Esophagus muscularis mucosa (tissue), 4 donors: ENCODE measurements around the gene CAMKK2. TPM values are rescaled to one million over a fixed set of nuclear protein-coding genes. Genes with fewer than 3 reads are reported as not detected.

ENCODE experiments used
- DNase-seq: peaks from one replicate; pipeline ENCODE4 v3.0.0-alpha.2; 2017; ENCODE audit errors: extremely low spot score
- H3K27ac ChIP-seq, 4 donors: fragments of 200-600 bp; sonication (generic); replicated peaks in 1 of 4; 1 replicate in 3 of 4; 2 replicates in 1 of 4; pipeline ENCODE4 v1.5.1; 2016 to 2019; ENCODE audit warnings: mild to moderate bottlenecking in 1 of 4
- H3K27me3 ChIP-seq, 4 donors: fragments of 200-600 bp; sonication (generic); one replicate each; pipeline versions ENCODE4 v1.5.1 to v1.6.0; 2016 to 2019
- H3K36me3 ChIP-seq, 4 donors: fragments of 200-600 bp; sonication (generic); one replicate each; pipeline ENCODE4 v1.5.1; 2016 to 2019
- H3K4me1 ChIP-seq, 4 donors: fragments of 200-600 bp; sonication (generic); one replicate each; pipeline ENCODE4 v1.5.1; 2016 to 2019
- H3K4me3 ChIP-seq, 4 donors: fragments of 200-600 bp; sonication (generic); 1 replicate in 2 of 4; 2 replicates in 2 of 4; pipeline ENCODE4 v1.5.1; 2016 to 2019; ENCODE audit warnings: mild to moderate bottlenecking in 4 of 4, moderate library complexity in 1 of 4
- H3K9me3 ChIP-seq, 4 donors: fragments of 200-600 bp; sonication (generic); 1 replicate in 3 of 4; 2 replicates in 1 of 4; pipeline ENCODE4 v1.5.1; 2016 to 2019
- EP300 ChIP-seq: sonication (generic); formaldehyde crosslinking; IDR thresholded peaks from one replicate; pipeline ENCODE4 v1.6.1; 2017; ENCODE audit warnings: antibody characterized with exemption
- POLR2A ChIP-seq: fragments of 450-650 bp; IDR thresholded peaks from one replicate; pipeline ENCODE4 v1.6.1; 2017; ENCODE audit warnings: antibody characterized with exemption, moderate library complexity, mild to moderate bottlenecking, low read depth
- POLR2AphosphoS5 ChIP-seq, 2 donors: sonication (generic); formaldehyde crosslinking; IDR thresholded peaks; one replicate each; pipeline ENCODE4 v1.6.1; 2017; ENCODE audit warnings: antibody characterized with exemption in 2 of 2
- WGBS: methylation state at CpG from one replicate; pipeline ENCODE4 v1.1.5; 2018; 5-methylcytosine and 5-hydroxymethylcytosine counted together
- intact Hi-C: fragments of 100-400 bp; cut with DNase I; formaldehyde crosslinking; loops from one replicate; pipeline ENCODE4 v1.15.1; 2023
- total RNA-seq, 4 donors: library from RNA; depleted of rRNA; stranded (reverse); fragments of >200 nt; gene quantifications; one replicate each; pipeline versions ENCODE4 v1.1.0 to v1.2.1, GENCODE V29; 2016
- TF ChIP-seq, protein P1 (sequence below), 3 experiments: fragments of 200-600 bp in 2 of 3; fragments of 450-650 bp in 1 of 3; sonication (generic) in 2 of 3; IDR thresholded peaks; one replicate each; pipeline ENCODE4 v1.5.1; 2017 to 2019; ENCODE audit warnings: antibody characterized with exemption in 3 of 3, mild to moderate bottlenecking in 2 of 3, moderate library complexity in 1 of 3

CAMKK2 gene
- total RNA-seq, 4 donors from 2014 or later, result 23.9 to 45.0 (median 37.4) TPM

DNA sequence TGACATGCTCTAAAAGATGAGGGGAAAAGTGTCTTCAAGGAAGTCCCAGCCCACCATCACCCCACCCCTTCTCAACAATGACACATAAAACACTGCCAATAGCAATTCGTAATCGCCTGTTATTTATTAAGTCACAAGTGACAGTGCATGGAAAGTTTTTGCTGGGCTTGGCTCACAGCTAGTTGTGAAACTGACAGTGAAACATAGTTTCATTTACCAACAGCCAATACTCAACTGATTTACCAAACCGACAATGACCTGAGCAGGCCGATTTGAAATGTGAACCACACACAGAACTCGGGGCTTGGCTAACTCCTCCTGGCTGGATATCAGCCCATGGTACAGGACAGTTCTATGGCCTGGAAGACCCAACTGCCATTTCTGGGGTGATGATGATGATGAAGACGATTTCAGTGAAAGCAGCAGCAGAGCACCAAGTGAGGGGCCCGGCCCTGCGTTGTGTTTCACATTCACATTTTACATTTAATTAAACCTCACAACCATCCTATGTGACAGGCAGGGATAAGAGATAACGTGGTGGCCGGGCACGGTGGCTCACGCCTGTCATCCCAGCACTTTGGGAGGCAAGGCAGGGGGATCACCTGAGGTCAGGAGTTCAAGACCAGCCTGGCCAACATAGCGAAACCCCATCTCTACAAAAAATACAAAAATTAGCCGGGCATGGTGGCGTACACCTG lies 42.7 kb downstream of the CAMKK2 start:
- H3K27me3 ChIP-seq, result no peaks in the 10 kb centered on the region
- TF ChIP-seq, protein P1, sequence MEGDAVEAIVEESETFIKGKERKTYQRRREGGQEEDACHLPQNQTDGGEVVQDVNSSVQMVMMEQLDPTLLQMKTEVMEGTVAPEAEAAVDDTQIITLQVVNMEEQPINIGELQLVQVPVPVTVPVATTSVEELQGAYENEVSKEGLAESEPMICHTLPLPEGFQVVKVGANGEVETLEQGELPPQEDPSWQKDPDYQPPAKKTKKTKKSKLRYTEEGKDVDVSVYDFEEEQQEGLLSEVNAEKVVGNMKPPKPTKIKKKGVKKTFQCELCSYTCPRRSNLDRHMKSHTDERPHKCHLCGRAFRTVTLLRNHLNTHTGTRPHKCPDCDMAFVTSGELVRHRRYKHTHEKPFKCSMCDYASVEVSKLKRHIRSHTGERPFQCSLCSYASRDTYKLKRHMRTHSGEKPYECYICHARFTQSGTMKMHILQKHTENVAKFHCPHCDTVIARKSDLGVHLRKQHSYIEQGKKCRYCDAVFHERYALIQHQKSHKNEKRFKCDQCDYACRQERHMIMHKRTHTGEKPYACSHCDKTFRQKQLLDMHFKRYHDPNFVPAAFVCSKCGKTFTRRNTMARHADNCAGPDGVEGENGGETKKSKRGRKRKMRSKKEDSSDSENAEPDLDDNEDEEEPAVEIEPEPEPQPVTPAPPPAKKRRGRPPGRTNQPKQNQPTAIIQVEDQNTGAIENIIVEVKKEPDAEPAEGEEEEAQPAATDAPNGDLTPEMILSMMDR (IDR thresholded peaks at IDR 0.05), result no peak
- TF ChIP-seq POLR2AphosphoS5 (IDR thresholded peaks at IDR 0.05) (no peak), POLR2A (no peak), EP300 (no peak)
- H3K27ac ChIP-seq, result no peak overlapping the region
- H3K4me1 ChIP-seq, result no peaks in the 10 kb centered on the region
- H3K4me3 ChIP-seq, result no peak overlapping the region
- no peaks in the 10 kb centered on the region for H3K9me3 ChIP-seq
- H3K36me3 ChIP-seq, result peaks cover 31 to 96% (median 81%) of the 10 kb centered on the region in 4 donors
- WGBS, result 93% methylated on average over 11 of the region's 15 CpGs
- no peak for DNase-seq
- intact Hi-C loops, result no loop called here

DNA sequence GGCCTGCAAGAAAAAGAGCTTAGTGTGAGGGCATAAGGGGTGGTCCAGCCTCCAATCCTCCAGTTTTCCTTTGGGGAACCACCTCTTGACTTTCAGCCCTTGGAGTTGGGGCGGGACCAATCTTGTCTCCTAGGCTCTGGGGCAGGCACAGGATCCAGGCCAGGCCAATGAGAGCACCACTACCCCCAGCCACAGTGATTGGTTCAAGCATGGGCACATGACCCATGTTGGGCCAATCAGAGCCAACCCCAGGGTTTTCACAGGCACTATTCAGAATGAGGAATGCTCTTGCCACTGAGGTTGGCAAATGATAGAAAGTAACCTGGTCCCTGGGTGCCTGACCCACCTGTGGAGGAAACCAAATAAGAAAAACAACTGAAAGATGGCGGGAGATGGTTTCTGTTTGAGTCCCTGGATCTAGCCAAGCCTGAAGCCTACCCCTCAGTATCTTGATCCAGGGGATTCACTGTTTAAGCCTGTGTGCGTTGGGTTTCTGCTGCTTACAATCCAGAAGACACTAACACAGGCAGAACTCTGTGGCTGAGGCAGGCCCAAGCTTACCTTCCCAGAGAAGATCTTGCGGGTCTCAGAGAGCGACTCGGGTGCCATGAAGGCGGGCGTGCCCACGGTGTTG lies 43.7 kb downstream of the CAMKK2 start:
- H3K27me3 ChIP-seq, result no peaks in the 10 kb centered on the region
- peaks cover 39 to 96% (median 83%) of the 10 kb centered on the region in 4 donors for H3K36me3 ChIP-seq

DNA sequence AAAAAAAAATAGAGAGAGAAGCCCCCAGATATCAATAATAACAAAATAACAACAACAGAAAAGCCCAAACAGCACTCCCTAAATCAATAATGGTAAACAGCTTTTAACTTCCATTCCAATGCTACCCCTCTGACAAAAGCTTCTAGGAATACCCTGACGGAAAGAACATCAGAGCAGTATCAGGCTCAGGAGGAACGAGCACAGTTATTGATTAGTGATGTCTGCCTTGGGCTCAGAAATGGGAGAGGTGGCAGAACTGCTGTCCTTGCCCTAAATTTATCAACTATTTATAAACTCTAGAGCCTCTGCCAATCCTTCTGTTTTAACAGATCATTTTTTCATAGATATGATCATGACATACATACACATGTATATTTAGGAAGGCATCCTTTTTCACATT lies 44.7 kb downstream of the CAMKK2 start:
- Histone ChIP-seq H3K4me3 (no peak overlapping the region), H3K27me3 (no peaks in the 10 kb centered on the region), H3K4me1 (no peaks in the 10 kb centered on the region), H3K36me3 (peaks cover 36 to 96% (median 86%) of the 10 kb centered on the region in 4 donors), H3K9me3 (no peaks in the 10 kb centered on the region), H3K27ac (no peak overlapping the region)
- WGBS, result 45% methylated on average over 2 of the region's 2 CpGs
- TF ChIP-seq POLR2A (no peak), POLR2AphosphoS5 (IDR thresholded peaks at IDR 0.05) (no peak), EP300 (no peak)
- TF ChIP-seq, protein P1 (IDR thresholded peaks at IDR 0.05), result no peak
- DNase-seq, result no peak
- intact Hi-C loops, result no loop called here

More for the DNA sequence above, 43.7 kb downstream of the CAMKK2 start:
- Histone ChIP-seq H3K27ac (no peak overlapping the region), H3K4me1 (no peaks in the 10 kb centered on the region), H3K4me3 (no peak overlapping the region), H3K9me3 (no peaks in the 10 kb centered on the region)
- no peak for TF ChIP-seq EP300
- TF ChIP-seq POLR2A, result no peak
- TF ChIP-seq POLR2AphosphoS5 (IDR thresholded peaks at IDR 0.05), result no peak
- TF ChIP-seq, protein P1 (IDR thresholded peaks at IDR 0.05), result no peak
- WGBS, result 86% methylated on average over 8 of the region's 9 CpGs
- DNase-seq, result no peak
- intact Hi-C loops, result no loop called here

DNA sequence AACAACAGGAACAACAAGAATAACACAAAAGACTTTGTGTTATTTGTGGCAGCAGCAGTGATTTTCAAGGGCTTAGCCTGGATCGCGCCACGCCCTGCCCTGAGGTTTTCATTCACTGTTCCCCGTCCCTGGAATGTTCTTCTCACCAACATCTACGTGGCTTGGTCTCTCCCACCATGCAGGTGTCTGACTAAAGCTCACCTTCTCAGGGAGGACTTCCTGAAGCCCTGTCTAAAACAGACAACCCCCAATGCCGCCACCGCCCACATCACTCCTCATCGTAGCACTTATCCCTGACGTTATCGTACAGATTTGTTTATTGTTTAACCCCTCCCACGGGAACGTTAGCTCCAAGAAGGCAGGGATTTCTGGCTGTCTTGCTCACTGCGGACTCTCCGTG lies 46.1 kb downstream of the CAMKK2 start:
- TF ChIP-seq POLR2AphosphoS5 (IDR thresholded peaks at IDR 0.05) (no peak), POLR2A (no peak), EP300 (no peak)
- TF ChIP-seq, protein P1 (IDR thresholded peaks at IDR 0.05), result no peak

More for the DNA sequence above, 46.1 kb downstream of the CAMKK2 start:
- Histone ChIP-seq H3K4me1 (no peaks in the 10 kb centered on the region), H3K36me3 (peaks cover 37 to 96% (median 89%) of the 10 kb centered on the region in 4 donors), H3K9me3 (no peaks in the 10 kb centered on the region), H3K27me3 (no peaks in the 10 kb centered on the region), H3K4me3 (no peak overlapping the region), H3K27ac (no peak overlapping the region)
- DNase-seq, result no peak
- 81% methylated on average over 14 of the region's 14 CpGs for whole genome bisulfite sequencing
- intact Hi-C loops, result no loop called here
